Measurements from ENCODE around the gene ACVR1B.
A peak's percentile ranks its signal among the peaks of the same experiment; 100 is the strongest.
"Not testable (repeated sequence)": the region's sequence is repeated elsewhere in the genome, so short reads cannot be mapped to it uniquely, and the experiment has no call there.

The ACVR1B gene

DNA sequence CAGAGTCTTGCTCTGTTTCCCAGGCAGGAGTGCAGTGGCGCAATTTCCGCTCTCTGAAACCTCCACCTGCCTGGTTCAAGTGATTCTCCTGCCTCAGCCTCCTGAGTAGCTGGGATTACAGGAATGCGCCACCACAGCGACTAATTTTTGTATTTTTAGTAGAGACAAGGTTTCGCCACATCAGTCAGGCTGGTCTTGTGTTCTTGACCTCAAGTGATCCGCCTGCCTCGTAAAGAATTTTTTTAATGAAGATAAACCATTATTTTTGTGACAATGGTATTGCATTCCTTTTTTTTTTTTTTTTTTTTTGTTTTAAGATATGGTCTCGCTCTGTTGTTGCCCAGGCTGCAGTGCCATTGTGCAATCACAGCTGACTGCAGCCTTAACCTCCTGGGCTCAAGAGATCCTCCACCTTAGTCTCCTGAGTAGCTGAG lies 25.8 kb downstream of the ACVR1B start:
- no peak overlapping the region for H3K4me3 ChIP-seq (ENCODE audit: low read depth, low read length)
- TF ChIP-seq, protein P1, sequence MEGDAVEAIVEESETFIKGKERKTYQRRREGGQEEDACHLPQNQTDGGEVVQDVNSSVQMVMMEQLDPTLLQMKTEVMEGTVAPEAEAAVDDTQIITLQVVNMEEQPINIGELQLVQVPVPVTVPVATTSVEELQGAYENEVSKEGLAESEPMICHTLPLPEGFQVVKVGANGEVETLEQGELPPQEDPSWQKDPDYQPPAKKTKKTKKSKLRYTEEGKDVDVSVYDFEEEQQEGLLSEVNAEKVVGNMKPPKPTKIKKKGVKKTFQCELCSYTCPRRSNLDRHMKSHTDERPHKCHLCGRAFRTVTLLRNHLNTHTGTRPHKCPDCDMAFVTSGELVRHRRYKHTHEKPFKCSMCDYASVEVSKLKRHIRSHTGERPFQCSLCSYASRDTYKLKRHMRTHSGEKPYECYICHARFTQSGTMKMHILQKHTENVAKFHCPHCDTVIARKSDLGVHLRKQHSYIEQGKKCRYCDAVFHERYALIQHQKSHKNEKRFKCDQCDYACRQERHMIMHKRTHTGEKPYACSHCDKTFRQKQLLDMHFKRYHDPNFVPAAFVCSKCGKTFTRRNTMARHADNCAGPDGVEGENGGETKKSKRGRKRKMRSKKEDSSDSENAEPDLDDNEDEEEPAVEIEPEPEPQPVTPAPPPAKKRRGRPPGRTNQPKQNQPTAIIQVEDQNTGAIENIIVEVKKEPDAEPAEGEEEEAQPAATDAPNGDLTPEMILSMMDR (IDR thresholded peaks at IDR 0.05; ENCODE audit: low read depth, low read length), result no peak

DNA sequence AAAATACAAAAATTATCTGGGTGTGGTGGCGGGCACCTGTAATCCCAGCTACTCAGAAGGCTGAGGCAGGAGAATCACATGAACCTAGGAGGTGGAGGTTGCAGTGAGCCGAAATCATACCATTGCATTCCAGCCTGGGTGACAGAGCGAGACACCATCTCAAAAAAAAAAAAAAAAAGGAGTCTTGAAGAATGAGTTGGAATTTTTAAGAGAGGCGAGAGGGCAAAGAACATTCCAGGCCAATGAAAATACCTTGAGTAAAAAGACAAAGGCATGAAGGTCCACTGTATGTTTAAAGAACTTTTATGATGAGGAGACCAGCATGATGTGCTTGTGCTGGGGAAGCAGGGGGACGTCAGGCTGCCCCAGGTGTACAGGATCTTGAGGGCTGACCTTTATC lies 27.8 kb downstream of the ACVR1B start:
- not testable (repeated sequence) for H3K4me3 ChIP-seq (ENCODE audit: low read depth, low read length)

DNA sequence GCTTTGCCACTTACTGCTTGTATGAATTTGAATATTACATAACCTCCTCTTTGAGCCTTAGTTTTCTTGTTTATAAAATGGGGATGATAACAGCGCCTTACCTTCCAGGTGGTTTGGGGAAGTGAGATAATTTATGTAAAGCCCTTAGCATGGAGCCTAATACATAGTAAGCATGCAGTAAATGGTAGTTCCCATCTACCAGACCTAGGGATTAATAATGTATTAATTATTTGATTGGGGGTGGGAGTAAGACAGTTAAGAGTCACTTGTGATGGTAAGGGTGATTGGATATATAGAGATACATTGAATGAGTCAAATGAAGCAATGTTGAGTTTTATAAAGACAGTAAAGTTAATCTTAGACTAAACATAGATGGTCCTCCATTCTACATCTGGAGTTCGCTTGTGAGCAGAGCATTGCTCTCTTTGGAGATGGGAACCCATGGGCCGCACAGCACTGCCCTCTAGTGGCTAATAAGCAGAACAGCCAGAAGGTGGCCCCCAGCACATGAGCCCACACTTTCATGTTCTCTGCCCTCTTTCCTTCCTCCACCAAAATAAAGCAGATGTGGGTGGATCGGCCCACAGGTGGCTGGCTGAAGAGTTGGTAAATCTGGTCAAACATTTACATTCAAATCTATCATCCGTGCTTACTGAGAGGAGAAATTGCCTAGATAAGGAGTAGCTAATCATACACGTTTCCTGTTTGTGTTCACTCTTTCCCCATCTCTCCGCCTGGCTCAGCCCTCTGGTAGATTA lies 28.7 kb downstream of the ACVR1B start:
- no peak overlapping the region for H3K4me3 ChIP-seq (ENCODE audit: low read depth, low read length)
- TF ChIP-seq, protein P1 (IDR thresholded peaks at IDR 0.05; ENCODE audit: low read depth, low read length), result peak; percentile 92

DNA sequence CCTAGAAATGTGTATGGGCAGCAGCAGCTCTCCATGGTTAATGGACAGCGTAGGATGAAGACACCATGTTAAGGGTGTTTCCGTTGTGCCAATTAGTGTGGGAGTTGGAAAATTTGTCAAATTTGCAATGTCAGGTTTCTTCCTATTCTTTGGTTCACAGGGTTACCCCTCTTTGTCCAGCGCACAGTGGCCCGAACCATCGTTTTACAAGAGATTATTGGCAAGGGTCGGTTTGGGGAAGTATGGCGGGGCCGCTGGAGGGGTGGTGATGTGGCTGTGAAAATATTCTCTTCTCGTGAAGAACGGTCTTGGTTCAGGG lies 29.3 kb downstream of the ACVR1B start:
- TF ChIP-seq, protein P1 (IDR thresholded peaks at IDR 0.05; ENCODE audit: low read depth, low read length), result no peak

DNA sequence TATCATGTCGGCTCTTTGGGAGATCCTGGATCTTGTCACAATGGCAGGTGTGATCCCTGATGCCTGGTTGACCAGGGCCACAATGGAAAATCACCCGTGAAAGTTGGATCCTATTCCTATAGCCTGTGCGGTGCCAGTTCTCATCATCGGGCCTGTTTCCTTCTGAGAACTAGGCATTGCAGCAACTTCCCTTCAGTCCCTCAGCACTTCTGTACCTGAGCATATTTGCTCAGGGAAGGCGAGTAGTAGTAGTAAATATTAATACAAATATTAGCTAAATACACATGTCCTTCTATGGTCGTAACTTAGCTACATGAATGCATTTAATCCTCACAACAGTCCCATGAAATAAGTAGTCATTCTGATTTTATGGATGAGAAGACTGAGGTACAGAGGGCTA lies 33.2 kb downstream of the ACVR1B start:
- TF ChIP-seq, protein P1 (IDR thresholded peaks at IDR 0.05; ENCODE audit: low read depth, low read length), result no peak
- no peak overlapping the region for H3K4me3 ChIP-seq (ENCODE audit: low read depth, low read length)

More for the DNA sequence above, 29.3 kb downstream of the ACVR1B start:
- no peak overlapping the region for H3K4me3 ChIP-seq (ENCODE audit: low read depth, low read length)

DNA sequence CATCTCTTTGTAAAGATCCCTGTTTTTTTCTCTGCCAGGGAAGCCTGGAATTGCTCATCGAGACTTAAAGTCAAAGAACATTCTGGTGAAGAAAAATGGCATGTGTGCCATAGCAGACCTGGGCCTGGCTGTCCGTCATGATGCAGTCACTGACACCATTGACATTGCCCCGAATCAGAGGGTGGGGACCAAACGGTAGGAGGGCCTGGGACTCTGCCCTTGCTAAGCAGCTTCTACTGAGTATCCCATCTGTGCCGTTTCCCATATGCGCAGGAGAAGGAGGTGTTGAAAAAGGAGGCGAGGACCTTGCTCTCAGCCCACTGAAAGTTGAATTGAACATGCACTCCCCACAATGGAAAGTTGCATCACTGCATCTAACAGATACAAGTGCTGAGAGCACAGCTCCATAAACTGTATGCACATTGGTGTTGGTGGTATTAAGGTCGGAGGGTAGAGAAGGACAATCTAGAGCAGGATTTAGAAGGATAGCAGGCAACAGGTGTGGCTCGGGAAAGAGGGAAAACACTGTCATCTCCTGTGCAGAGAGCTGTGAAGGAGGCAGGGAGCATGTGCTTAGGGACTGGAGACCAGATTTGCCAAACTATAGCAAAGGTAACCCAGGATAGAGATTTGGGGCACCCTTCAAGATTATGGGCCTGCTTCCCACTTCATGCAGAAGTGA lies 33.8 kb downstream of the ACVR1B start:
- H3K4me3 ChIP-seq (ENCODE audit: low read depth, low read length), result no peak overlapping the region
- TF ChIP-seq, protein P1 (IDR thresholded peaks at IDR 0.05; ENCODE audit: low read depth, low read length), result no peak

DNA sequence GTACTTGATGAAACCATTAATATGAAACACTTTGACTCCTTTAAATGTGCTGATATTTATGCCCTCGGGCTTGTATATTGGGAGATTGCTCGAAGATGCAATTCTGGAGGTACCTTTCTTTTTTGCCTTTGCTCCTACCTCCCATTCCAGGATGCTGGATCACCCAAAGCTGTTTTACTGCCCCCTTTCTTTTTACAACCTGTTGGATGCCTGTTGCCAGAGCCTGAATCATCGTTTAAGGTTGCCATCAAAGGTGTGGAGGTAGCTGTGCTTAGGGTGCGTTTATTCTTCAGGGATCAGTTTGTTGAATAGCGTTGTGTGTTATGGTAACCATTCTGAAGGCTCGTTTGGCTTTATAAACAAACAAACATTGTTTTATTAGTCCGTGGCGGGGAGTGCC lies 35.3 kb downstream of the ACVR1B start:
- TF ChIP-seq, protein P1 (IDR thresholded peaks at IDR 0.05; ENCODE audit: low read depth, low read length), result no peak
- H3K4me3 ChIP-seq (ENCODE audit: low read depth, low read length), result no peak overlapping the region
